Activated CD8-positive, alpha-beta memory T cell treated with anti-CD3 and anti-CD28 coated beads for 48 hours (primary cell): ENCODE data around the gene PRDM10.
A peak's percentile ranks its signal among the peaks of the same experiment; 100 is the strongest.
"Not testable (repeated sequence)": the region's sequence is repeated elsewhere in the genome, so short reads cannot be mapped to it uniquely, and the experiment has no call there.

Experiments used
- DNase-seq, 3 experiments: peaks; one replicate each; pipeline ENCODE4 v3.0.0-alpha.2; 2020; ENCODE audit warnings: low read depth in 2 of 3, low spot score in 2 of 3

The PRDM10 gene, protein sequence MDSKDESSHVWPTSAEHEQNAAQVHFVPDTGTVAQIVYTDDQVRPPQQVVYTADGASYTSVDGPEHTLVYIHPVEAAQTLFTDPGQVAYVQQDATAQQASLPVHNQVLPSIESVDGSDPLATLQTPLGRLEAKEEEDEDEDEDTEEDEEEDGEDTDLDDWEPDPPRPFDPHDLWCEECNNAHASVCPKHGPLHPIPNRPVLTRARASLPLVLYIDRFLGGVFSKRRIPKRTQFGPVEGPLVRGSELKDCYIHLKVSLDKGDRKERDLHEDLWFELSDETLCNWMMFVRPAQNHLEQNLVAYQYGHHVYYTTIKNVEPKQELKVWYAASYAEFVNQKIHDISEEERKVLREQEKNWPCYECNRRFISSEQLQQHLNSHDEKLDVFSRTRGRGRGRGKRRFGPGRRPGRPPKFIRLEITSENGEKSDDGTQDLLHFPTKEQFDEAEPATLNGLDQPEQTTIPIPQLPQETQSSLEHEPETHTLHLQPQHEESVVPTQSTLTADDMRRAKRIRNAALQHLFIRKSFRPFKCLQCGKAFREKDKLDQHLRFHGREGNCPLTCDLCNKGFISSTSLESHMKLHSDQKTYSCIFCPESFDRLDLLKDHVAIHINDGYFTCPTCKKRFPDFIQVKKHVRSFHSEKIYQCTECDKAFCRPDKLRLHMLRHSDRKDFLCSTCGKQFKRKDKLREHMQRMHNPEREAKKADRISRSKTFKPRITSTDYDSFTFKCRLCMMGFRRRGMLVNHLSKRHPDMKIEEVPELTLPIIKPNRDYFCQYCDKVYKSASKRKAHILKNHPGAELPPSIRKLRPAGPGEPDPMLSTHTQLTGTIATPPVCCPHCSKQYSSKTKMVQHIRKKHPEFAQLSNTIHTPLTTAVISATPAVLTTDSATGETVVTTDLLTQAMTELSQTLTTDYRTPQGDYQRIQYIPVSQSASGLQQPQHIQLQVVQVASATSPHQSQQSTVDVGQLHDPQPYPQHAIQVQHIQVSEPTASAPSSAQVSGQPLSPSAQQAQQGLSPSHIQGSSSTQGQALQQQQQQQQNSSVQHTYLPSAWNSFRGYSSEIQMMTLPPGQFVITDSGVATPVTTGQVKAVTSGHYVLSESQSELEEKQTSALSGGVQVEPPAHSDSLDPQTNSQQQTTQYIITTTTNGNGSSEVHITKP

GRCh38 chr11:130002352-130002845 is at the start of gene PRDM10:
PRDM10 (minus strand) TSS chr11:130002835; CDS start chr11:129960964, 41,871 bp downstream.
- DNase-seq: peak in 1 of 3 experiments; percentile 78

DNA sequence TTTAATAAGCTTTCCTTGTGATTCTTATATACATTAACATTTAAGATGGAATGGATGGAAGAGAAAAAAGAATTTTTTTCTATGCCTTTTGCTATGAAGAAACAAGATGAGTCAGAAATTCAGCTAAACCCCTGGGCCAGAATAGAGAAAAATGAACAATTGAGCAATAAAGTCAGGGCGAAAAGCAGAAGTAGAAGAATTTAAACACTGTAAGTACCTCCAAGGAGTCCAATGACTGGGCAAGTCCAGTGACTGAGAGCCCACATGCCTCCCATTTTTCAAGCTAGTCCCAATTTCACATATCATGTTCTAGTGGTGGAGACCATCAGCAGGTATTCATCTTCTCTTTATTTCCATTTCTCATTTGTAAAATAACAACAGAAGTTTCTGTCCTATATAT is 48.4 kb upstream of the PRDM10 start:
- DNase-seq: no peak

- DNase-seq: no peak
Measured at GRCh38 chr11:130050257-130050656, 47.6 kb upstream of the PRDM10 start.

DNA sequence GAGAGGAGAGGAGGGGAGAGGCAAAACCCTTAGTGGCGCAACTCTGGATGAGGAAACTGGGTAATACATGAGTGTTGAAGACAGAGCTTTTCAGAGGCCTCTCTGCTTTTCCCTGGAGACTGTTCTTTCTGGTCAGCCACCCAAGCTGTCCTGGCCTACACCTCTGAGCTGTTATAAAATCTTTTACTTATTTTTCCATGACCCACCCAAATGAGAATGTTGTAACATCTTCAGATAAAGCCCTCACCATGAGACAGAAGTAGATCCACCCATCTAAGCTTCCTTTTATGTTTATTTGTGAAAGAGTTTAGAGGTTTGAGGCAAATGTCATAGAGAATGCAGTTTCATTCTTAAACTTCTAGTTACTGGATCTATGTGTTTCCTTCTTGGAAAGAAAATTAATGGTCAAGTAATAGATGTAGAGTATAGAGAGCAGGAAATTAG is 46.7 kb upstream of the PRDM10 start:
- no peak for DNase-seq

DNA sequence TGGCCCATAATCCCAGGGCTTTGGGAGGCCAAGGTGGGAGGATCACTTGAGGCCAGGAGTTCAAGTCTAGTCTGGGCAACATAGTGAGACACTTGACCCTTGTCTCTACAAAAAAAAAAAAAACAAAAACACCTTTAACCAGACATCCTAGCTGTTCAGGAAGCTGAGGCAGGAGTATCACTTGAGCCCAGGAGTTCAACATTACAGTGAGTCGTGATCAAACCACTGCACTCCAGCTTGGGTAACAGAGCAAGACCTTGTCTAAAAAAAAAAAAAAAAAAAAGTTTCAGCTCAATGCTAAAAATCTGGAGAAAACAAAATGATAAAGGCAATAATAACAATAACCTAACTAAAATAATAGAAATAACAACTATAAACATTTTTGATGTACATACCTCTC is 44.5 kb upstream of the PRDM10 start:
- DNase-seq: no peak

GRCh38 chr11:130043575-130043974 is 40.9 kb upstream of the PRDM10 start:
- DNase-seq: no peak

GRCh38 chr11:130042093-130042591 is 39.5 kb upstream of the PRDM10 start:
- no peak for DNase-seq

GRCh38 chr11:130040281-130040940 is 37.8 kb upstream of the PRDM10 start:
- no peak for DNase-seq

DNA sequence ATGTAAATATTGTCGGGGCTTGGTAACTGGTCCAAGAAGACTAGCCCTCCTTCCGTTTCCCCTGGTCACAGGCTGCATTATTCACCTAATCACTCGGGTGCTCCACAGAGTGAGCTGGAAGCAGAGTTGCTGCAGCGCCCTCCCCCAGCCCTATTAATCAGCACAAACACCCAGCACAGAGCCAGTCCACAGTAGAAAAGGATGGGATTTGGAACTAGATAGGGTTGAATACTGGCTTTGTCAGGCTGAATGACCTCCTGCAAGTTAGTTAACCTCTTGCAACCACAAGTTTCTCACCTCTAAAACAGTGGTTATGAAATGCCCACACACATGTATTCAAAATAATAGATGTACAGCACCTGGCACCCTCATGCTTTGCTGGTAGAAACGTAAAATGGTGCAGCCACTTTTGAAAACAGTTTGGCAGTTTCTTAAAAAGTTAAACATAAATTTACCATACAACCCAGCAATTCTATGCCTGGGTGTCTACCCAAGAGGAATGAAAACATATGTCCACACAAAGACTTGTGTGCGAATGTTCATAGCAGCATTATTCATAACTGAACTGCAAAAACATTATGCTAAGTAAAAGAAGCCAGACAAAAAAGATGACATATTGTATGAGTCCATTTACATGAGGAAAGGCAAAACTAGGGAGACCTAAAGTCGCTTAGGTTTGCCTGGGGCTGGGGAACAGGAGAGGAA is 35.4 kb upstream of the PRDM10 start:
- DNase-seq: no peak

GRCh38 chr11:130037058-130037457 is 34.4 kb upstream of the PRDM10 start:
- DNase-seq: no peak

DNA sequence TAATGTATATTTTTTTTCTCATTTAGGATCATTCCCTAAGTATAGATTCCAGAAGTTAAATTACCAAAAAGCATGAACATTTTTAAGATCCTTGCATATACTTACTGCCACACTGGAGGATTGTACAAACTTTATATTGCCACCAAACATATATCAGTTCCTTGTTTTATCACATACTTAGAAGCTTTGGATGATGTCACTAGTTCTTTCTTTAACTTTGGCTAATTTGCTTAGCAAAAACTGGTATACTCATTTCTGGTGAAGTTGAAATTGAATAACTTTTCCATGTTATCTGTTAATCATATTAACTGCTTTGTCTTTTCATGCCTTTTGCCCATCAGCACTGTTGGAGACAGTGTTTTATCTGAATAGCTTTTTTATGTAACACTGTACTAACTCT is 31.6 kb upstream of the PRDM10 start:
- no peak for DNase-seq

DNA sequence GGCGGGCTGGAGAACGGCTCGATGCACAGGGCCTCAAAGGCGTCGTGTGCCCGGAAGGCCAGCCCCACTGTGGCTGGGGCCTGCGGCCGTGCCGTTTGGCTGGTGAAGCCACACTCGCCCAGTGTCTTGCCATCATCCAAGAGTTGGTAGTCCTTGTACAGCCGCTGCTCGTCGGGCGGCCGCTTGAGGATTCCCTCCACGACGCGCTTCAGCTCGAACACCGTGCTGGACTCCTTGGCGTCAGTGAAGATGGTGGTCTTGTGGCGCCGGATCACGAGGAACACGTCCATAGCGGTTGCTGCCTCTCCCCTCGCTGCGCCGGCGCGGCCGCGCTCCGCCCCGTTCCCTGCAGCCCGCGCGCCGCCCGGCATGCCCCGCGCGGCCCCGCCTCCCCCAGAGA is 30.3 kb upstream of the PRDM10 start:
- no peak for DNase-seq

DNA sequence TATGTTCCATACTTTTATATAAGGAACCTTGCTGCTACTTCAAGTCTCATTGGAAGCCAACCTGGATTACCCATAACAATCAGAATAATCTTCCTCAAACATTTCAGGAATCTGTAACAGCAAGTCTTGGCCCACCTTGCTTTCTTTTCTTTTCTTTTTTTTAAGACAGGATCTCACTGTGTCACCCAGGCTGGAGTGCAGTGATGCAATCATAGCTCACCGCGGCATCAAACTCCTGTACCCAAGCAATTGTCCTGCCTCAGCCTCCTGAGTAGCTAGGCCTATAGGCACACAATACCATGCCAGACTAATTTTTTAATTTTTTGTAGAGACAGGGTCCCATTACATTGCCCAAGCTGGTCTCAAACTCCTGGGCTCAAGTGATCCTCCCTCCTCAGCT is 29.3 kb upstream of the PRDM10 start:
- DNase-seq: no peak

- DNase-seq: no peak
Measured at GRCh38 chr11:130031056-130031455, 28.4 kb upstream of the PRDM10 start.

DNA sequence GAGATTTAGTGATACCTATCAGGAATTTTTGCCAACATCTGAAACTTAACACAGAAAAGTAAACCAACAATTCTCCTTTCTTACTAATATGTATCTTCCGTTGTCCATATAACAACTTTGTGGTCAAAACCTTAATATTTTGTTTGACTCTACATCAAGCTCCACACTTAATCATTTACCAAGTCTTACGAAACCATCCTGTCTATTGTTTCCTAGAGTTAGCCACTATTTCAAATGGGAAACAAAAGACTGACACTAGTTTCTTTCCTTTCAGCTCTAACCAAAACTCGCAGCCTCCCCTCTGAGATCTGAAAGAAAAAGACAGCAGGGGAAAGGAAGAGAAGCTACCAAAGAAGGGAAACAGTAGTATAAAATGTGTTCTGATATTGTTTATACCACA is 26.5 kb upstream of the PRDM10 start:
- DNase-seq: no peak

DNA sequence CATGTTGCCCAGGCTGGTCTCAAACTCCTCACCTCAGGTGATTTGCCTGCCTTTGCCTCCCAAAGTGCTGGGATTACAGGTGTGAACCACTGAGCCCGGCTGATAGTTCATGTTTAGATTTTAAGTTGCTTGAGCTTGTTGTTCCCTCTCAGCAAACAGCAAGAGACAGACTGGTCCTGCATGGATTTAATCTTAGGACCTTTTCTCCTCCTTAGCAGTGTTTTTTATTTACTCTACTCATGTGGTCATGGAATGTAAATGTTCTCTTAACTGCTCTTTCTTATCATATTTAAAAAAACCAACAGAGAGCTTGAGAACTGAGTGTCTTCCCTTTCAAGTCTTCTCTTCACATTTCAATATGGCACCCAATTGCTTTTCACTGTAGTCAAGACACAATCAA is 22.7 kb upstream of the PRDM10 start:
- DNase-seq: no peak

DNA sequence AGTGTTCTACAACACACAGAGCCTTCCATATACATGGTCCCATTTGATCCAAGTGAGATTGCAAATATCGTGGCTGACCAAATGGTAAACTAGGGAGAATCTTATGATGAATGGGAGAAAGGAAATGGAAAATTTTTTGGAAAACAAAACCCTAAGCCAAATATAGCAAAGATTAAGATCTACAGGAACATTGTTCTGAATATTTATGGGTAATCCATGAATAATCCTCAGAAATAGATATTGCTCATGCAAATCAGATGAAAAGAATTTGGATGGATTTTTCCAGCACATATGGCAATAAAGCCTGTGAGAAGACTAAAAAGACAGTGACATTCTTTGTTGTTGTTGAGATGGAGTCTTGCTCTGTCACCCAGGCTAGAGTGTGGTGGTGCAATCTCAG is 21.7 kb upstream of the PRDM10 start:
- no peak for DNase-seq

DNA sequence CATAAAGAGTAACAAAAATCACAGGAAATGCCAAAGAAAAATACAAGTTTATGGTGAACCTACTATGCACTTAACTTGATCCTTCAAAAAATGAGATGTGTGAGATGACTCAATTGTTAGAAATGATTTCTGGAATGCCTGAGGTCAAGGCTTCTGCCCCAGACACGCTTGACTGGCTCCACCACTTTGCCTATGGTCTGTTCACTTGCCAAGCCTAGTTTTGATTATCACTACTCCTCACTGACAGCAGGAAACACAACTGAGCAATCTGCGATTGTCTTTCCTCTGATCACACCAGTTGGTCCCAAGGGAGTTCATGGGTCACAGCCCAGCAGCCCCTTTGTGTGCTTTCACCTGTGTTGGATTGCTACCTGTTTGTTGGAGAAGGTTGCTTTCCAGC is 20.6 kb upstream of the PRDM10 start:
- DNase-seq: no peak

GRCh38 chr11:130022799-130023198 is 20.2 kb upstream of the PRDM10 start:
- no peak for DNase-seq

GRCh38 chr11:130021606-130022005 is 19.0 kb upstream of the PRDM10 start:
- not testable (repeated sequence) for DNase-seq
